HG03521 (cell line): ENCODE measurements around the gene CNDP2.

Source experiments
- ATAC-seq: cut with Tn5 transposase; IDR thresholded peaks from one replicate; pipeline ENCODE4 v1.9.1; 2021; ENCODE audit warnings: mild to moderate bottlenecking, moderate library complexity; ENCODE audit not compliant: unreplicated experiment

The CNDP2 gene

GRCh38 chr18:74533666-74534065 is 37.5 kb downstream of the CNDP2 start:
- no peak for ATAC-seq

GRCh38 chr18:74534150-74534969 is 38.2 kb downstream of the CNDP2 start, which contains the start of gene CNDP1:
Gene CNDP1, plus strand, starts transcription at chr18:74534500. Its CDS starts 168 bp downstream, at chr18:74534668.
- no peak for ATAC-seq

- ATAC-seq: no peak
These were observed 39.0 kb downstream of the CNDP2 start for GRCh38 chr18:74534981-74535649.

- no peak for ATAC-seq
These were observed 43.1 kb downstream of the CNDP2 start for GRCh38 chr18:74539289-74539688.

GRCh38 chr18:74540652-74541421 is 44.7 kb downstream of the CNDP2 start:
- ATAC-seq: no peak

GRCh38 chr18:74541703-74542555 is 45.8 kb downstream of the CNDP2 start:
- ATAC-seq: no peak

- no peak for ATAC-seq
These were observed 48.7 kb downstream of the CNDP2 start for GRCh38 chr18:74544898-74545297.

- no peak for ATAC-seq
These were observed 49.8 kb downstream of the CNDP2 start for GRCh38 chr18:74546007-74546406.

- no peak for ATAC-seq
These were observed 50.8 kb downstream of the CNDP2 start for GRCh38 chr18:74546751-74547530.

- ATAC-seq: no peak
These were observed 51.7 kb downstream of the CNDP2 start for GRCh38 chr18:74547860-74548259.

- no peak for ATAC-seq
These were observed 53.5 kb downstream of the CNDP2 start for GRCh38 chr18:74549591-74550104.

GRCh38 chr18:74550886-74551285 is 54.7 kb downstream of the CNDP2 start:
- ATAC-seq: no peak

- ATAC-seq: no peak
These were observed 55.3 kb downstream of the CNDP2 start for GRCh38 chr18:74551452-74551851.

GRCh38 chr18:74551936-74552555 is 55.9 kb downstream of the CNDP2 start:
- ATAC-seq: peak; percentile 98

- ATAC-seq: no peak
These were observed 60.0 kb downstream of the CNDP2 start for GRCh38 chr18:74556126-74556525.

GRCh38 chr18:74558096-74558495 is 61.9 kb downstream of the CNDP2 start:
- ATAC-seq: no peak

GRCh38 chr18:74562131-74562730 is 66.1 kb downstream of the CNDP2 start:
- ATAC-seq: no peak

GRCh38 chr18:74562775-74563174 is 66.6 kb downstream of the CNDP2 start:
- no peak for ATAC-seq

GRCh38 chr18:74563999-74564398 is 67.8 kb downstream of the CNDP2 start:
- ATAC-seq: no peak
